ENCODE measurements around the gene SCD5.

Gene SCD5

GRCh38 chr4:82782626-82783345 is 15.8 kb downstream of the SCD5 start:
- Histone ChIP-seq H3F3A (ENCODE audit: insufficient read depth, low read length) (no peaks in the 10 kb centered on the region), H3K36me3 (ENCODE audit: insufficient read depth, low read length) (no peaks in the 10 kb centered on the region), H3K27me3 (ENCODE audit: insufficient read depth, low read length) (no peaks in the 10 kb centered on the region), H3K9ac (ENCODE audit: low read length) (no peak overlapping the region), H3K9me2 (ENCODE audit: low read depth, low read length) (no peaks in the 10 kb centered on the region), H3K27ac (ENCODE audit: low read depth, low read length, poor library complexity, severe bottlenecking) (no peak overlapping the region), H3K4me3 (ENCODE audit: low read depth, low read length, poor library complexity, severe bottlenecking) (no peak overlapping the region), H4K20me1 (ENCODE audit: insufficient read depth, low read length) (no peaks in the 10 kb centered on the region), H3K4me1 (ENCODE audit: insufficient read depth, low read length, severe bottlenecking) (peaks cover 25% of the 10 kb centered on the region), H3K9me3 (ENCODE audit: low read length) (no peaks in the 10 kb centered on the region), H3K4me2 (ENCODE audit: low read length) (no peak overlapping the region), H3K79me2 (ENCODE audit: insufficient read depth, low read length) (no peaks in the 10 kb centered on the region), H2AFZ (ENCODE audit: low read length) (no peak overlapping the region)
- no peak for TF ChIP-seq EZH2 (IDR thresholded peaks at IDR 0.05; ENCODE audit: borderline replicate concordance, low read length)
- TF ChIP-seq CTCF (IDR thresholded peaks at IDR 0.05; ENCODE audit: low read length), result no peak

- no peak overlapping the region for H3K4me3 ChIP-seq (ENCODE audit: low read depth, low read length, poor library complexity, severe bottlenecking)
- no peak overlapping the region for H3K9ac ChIP-seq (ENCODE audit: low read length)
- no peaks in the 10 kb centered on the region for H3K27me3 ChIP-seq (ENCODE audit: insufficient read depth, low read length)
- H3K4me2 ChIP-seq (ENCODE audit: low read length), result no peak overlapping the region
- H3K79me2 ChIP-seq (ENCODE audit: insufficient read depth, low read length), result no peaks in the 10 kb centered on the region
- H3K27ac ChIP-seq (ENCODE audit: low read depth, low read length, poor library complexity, severe bottlenecking), result peak overlapping the region; percentile 36
- H3K36me3 ChIP-seq (ENCODE audit: insufficient read depth, low read length), result no peaks in the 10 kb centered on the region
- no peak overlapping the region for H2AFZ ChIP-seq (ENCODE audit: low read length)
- no peaks in the 10 kb centered on the region for H4K20me1 ChIP-seq (ENCODE audit: insufficient read depth, low read length)
- TF ChIP-seq EZH2 (IDR thresholded peaks at IDR 0.05; ENCODE audit: borderline replicate concordance, low read length) (no peak), CTCF (IDR thresholded peaks at IDR 0.05; ENCODE audit: low read length) (peak; percentile 33; the same call in 1 of the 2 replicates)
- no peaks in the 10 kb centered on the region for H3K9me3 ChIP-seq (ENCODE audit: low read length)
- H3F3A ChIP-seq (ENCODE audit: insufficient read depth, low read length), result no peaks in the 10 kb centered on the region
- H3K4me1 ChIP-seq (ENCODE audit: insufficient read depth, low read length, severe bottlenecking), result peaks cover 25% of the 10 kb centered on the region
- H3K9me2 ChIP-seq (ENCODE audit: low read depth, low read length), result no peaks in the 10 kb centered on the region
Measured at GRCh38 chr4:82780752-82781231, 17.8 kb downstream of the SCD5 start.

GRCh38 chr4:82780170-82780751 is 18.3 kb downstream of the SCD5 start:
- Histone ChIP-seq H3K79me2 (ENCODE audit: insufficient read depth, low read length) (no peaks in the 10 kb centered on the region), H3K9me2 (ENCODE audit: low read depth, low read length) (no peaks in the 10 kb centered on the region), H2AFZ (ENCODE audit: low read length) (no peak overlapping the region), H3K36me3 (ENCODE audit: insufficient read depth, low read length) (no peaks in the 10 kb centered on the region), H3F3A (ENCODE audit: insufficient read depth, low read length) (no peaks in the 10 kb centered on the region), H3K4me1 (ENCODE audit: insufficient read depth, low read length, severe bottlenecking) (peaks cover 25% of the 10 kb centered on the region), H3K4me3 (ENCODE audit: low read depth, low read length, poor library complexity, severe bottlenecking) (no peak overlapping the region), H4K20me1 (ENCODE audit: insufficient read depth, low read length) (no peaks in the 10 kb centered on the region), H3K4me2 (ENCODE audit: low read length) (no peak overlapping the region), H3K27me3 (ENCODE audit: insufficient read depth, low read length) (no peaks in the 10 kb centered on the region), H3K9ac (ENCODE audit: low read length) (no peak overlapping the region), H3K27ac (ENCODE audit: low read depth, low read length, poor library complexity, severe bottlenecking) (peak overlapping the region; percentile 22), H3K9me3 (ENCODE audit: low read length) (no peaks in the 10 kb centered on the region)
- no peak for TF ChIP-seq EZH2 (IDR thresholded peaks at IDR 0.05; ENCODE audit: borderline replicate concordance, low read length)
- TF ChIP-seq CTCF (IDR thresholded peaks at IDR 0.05; ENCODE audit: low read length), result no peak
